NCI-H748 (cell line): ENCODE results near the gene KNL1.
"Not testable (repeated sequence)": the region's sequence is repeated elsewhere in the genome, so short reads cannot be mapped to it uniquely, and the experiment has no call there.

Experiments used
- DNase-seq: peaks from one replicate; lab custom pipeline; 2025; ENCODE audit not compliant: unreplicated experiment; lab: John Stamatoyannopoulos, UW

Gene KNL1

DNA sequence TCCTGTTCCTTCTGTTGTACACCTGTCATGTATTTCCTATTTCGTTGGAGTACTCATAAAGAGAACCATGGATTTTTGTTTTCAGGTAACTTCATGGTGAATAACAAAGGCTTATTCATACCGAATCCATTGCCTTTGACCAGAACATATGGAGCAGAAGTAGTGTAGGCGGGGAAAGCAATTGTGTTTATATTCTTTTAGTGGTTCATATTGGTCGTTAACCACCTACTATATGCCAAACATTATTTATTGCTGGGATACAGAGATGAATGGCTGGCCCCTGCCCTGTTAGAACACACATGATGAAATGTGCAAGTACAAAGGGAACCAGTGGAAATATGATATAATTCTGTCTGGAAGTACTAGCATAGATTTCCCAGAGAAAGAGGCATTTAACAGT lies 15.2 kb upstream of the KNL1 start:
- DNase-seq: no peak

DNA sequence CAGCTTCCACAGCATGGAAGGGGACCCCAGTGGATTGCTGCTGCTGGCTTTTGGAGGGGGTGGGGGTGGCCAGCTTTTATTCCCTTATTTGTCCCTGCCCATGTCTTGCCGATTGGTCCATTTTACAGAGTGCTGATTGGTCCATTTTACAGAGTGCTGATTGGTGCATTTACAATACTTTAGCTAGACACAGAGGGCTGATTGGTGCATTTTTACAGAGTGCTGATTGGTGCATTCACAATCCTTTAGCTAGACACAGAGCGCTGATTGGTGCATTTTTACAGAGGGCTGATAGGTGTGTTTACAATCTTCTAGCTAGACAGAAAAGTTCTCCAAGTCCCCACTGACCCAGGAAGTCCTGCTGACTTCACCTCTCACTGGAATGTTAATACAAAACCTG lies 12.3 kb upstream of the KNL1 start:
- DNase-seq: not testable (repeated sequence)

DNA sequence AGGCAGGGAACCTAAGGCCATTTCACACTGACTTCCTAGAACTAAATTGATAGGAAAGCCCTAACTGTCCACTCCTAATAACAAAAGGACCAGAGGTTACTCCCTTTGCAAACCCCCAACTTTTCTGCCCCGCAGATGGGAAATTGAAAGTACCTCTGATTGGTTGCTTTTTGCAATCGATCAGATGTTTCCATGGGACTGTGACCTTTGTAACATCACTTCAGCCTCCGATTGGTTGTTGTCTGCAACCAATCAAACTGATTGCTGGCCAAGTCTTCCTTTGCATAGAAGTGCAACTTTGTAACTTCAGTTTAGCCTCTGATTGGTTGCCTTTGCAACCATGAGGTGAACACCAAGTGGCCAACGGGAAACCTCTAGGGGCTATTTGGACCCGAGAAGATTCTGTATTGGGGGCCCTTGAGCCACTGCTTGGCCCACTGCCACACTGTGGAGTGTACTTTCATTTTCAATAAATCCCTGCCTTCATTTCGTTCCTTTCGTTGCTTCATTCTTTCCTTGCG lies 11.3 kb upstream of the KNL1 start:
- DNase-seq: peak; percentile 48

DNA sequence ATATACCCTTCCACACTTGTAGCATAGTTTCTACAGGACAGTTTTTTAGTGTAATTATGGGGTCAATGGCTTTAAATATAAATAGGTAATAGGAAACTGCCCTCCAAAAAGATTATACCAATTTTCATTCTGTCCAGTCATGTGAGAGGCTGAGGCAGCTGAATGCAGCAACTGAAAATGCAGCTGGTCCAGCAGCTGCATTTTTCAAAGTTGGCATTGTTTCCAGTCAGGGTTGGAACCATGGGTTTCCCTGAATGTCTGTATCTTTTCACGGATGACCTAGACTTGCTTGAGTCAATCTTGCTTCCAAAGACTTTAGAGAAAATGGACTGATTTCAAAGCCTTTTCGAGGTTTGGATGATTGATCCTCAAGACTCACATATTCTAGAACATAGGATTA lies 9.9 kb upstream of the KNL1 start:
- DNase-seq: no peak

DNA sequence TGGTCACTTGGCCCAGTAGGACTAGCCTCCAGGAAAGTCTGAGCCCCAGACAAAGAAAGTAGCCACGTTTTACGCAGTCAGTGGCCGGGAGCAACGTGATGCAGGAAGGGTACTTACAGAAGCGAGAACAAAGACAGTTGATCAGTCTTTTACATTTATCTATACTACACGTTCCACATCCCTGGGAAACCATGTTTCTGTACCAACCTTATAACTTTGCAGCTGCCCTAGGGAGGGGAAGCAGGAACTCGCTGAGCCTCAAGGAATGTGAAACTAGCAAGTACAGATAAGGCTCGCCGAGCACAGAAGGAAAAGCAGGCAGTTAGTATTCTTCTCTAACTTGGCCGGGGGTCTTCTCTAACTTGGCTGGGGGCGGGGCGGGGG lies 3.4 kb upstream of the KNL1 start:
- DNase-seq: no peak

DNA sequence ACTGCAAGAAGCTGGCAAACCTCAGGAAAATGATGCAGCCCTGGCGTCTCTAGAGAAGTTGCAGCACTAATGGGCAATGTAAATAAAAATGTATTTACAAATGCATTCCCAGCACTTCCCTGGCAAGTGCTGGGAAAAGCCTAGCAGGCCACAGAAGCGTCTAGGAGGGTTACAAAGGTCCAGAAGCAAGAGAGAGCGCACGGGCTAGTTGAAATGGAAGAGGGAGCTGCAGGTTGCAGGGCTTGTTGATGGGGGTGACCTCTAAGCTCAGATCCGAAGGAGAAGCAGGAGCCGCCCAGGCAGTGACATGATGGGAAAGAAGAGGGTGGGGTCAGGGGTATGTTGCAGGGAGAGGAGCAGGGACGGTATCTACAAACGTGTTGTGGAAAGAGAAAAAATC lies 2.7 kb upstream of the KNL1 start:
- peak; percentile 24 for DNase-seq

DNA sequence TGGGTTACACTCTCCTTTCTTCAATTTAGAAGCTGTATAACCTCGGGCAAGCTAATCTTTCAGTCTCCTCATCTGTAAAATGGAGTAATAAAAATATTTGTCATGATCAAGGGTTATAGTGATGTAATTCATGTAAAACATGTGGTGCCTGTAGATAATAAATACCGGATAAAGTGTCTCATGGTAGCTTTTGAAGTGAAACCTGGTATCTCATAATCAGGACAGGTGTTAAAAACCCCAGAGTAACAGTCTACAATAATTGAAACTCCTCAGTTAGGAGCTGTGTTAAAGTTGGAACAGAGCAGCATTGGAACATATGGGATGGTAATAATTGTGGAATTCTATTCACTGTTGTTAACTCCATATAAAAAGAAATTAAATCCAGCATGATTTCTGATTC lies 884 bp upstream of the KNL1 start:
- DNase-seq: no peak

DNA sequence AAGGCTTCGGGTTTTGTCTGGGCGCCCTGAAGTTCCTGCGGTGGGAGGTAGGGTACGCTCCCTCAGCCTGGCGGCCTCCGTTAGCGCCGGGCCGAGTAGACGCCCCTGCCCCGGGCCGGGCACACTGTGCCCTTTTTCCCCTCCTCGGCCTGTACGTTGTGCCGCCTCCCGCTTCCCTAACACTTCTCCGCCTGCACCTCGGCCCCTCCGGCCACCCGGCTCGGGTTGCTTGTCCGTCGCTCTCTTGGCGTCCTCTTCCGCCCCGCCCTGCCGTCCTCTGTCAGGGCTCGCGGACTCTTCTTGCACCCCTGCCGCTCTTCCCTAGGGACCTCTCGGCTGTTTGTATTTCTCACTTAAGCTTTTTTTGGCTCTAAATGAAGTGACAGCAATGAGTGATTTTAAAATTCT lies 384 bp downstream of the KNL1 start:
- peak; percentile 69 for DNase-seq

DNA sequence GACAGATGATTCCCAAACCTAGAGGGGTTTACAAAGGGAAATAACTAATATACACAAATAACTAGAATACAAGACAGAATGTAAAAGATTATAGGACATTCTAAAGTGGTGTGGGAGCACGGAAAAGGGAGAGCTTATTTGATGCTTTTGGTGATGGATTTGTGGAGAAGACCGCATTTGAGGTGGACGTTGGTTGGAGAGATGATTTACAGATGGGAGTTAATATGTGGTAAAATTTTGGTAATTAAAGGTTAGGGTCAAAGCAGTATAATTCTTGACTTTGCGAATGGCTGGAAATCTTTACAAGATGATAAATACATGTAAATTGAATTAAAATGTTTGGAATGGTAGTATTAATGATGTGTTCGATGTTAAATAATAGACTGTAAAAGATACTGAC lies 1.2 kb downstream of the KNL1 start:
- DNase-seq: no peak

DNA sequence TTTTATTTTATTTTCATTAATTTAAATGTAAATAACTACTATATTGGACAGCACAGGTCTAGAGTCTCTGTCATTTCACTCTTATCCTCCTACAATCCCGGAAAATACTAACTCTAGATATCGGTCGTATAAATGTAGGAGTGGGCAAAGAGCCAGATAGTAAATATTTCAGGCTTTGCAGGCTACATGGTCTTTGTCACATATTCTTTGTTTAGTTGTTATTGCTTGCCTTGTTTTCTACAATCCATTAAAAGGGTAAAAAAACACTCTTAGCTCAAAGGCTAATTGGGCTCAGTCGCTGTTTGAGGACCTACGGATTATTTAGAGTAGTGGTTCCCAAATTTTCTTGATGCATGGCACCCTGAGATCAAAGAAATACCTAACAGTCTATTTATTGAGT lies 1.7 kb downstream of the KNL1 start:
- DNase-seq: peak; percentile 60

DNA sequence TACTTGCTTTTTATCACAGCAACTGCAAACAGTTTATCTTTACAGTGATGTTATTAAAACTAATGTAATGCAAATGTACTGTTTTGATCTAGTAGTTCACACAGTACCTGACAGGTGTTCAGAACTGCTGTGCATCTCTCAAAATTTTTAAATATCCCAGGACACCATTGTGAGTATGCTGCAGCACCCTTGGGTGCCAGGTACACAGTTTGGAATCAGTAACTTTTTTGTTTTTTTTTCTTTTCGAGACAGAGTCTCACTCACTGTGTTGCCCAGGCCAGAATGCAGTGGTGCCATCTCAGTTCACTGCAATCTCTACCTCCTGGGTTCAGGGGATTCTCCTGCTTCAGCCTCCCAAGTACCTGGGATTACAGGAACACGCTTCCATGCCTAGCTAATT lies 3.0 kb downstream of the KNL1 start:
- no peak for DNase-seq

DNA sequence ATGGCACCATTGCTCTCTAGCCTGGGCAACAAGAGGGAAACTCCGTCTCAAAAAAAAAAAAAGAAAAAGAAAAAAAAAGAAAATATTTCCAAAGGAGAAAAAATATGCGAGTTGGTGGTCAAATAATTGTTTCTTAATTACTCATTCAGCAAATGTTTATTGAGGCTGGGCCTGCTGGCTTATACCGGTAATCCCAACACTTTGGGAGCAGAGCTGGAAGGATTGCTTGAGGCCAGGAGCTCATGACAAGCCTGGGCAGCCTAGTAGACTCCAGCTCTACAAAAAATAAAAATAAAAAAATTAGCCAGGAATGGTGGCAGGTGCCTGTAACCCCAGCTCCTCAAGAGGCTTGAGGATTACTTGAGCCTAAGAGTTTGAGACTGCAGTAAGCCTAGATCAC lies 4.1 kb downstream of the KNL1 start:
- no peak for DNase-seq

DNA sequence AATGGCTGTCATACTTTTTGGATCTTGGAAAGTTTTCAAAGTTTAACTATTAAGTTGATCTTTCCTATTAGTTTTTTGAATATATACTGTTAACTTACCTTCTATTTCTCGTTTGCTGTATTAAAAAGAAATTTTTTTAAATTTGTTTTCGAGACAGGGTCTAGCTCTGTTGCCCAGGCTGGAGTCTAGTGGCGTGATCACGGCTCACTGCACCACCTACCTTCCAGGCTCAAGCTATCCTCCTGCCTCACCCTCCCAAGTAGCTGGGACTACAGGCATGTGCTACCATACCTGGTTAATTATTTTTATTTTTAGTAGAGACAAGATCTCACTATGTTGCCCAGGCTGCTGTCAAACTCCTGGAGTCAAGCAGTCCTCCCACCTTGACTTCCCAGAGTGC lies 4.6 kb downstream of the KNL1 start:
- no peak for DNase-seq

DNA sequence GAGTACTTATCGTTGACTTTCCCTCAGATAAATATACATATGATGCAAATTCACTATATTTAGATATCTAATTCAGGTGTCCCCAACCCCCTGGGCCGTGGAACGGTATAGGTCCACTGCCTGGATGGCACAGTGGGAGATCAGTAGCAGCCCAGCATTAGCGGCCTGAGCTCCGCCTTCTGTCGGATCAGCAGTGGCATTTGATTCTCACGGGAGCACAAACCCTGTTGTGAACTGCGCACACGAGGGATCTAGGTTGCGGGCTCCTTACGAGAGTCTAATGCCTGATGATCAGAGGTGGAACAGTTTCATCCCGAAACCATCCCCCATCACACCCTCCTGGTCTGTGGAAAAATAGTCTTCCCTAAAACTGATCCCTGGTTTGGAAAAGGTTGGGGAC lies 6.9 kb downstream of the KNL1 start:
- no peak for DNase-seq

DNA sequence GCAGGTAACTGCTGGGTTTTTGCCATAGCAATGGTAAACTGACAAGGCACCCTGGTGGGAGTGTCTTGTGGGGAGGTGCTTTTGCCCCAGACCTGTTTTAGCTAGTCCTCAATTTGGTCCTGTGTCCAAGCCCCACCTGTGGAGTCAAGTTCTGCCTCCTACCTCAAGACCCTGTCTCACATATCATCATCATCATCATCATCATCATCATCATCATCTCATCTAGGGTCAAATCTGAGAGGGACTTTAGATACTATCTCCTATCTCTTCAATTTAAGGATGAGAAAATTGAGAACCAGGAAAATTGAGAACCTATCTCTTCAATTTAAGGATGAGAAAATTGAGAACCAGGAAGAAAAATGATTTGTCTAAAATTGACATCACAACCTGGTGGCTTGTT lies 9.9 kb downstream of the KNL1 start:
- DNase-seq: no peak

DNA sequence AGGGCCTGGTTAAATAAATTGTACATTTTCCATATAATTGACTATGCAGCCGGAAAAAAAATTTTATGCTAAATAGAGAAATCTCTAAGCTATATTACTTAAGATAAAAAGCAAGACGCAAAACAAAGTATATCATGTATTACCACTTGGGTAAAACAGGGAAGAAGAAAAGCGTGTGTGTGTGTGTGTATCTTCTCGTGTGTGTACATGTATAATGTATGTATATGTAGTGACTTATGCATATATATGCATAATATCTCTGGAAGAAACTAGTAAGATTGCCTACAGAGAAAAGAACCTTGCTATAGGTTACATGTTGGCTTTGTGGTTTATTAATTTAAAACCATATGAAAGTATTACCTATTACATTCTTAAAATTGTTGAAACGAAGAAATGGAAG lies 19.0 kb downstream of the KNL1 start:
- DNase-seq: no peak

DNA sequence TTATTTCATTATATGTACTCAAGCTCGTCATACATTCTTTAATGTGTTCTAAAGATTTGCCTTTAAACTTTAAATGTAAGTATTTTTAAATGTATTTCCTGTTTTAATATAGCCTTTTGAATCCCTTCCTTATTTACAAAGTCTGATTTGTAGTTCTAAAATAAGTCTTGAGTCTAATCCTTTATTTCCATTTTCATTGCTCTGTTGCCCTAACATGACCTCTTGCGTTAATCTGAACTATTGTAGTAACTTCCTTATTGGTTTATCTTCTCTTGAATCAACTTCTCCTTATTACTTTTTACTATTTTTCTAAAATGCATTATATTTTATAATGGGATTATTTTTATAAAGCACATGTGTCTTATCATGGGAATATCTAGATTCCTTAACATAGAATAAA lies 24.0 kb downstream of the KNL1 start:
- no peak for DNase-seq

DNA sequence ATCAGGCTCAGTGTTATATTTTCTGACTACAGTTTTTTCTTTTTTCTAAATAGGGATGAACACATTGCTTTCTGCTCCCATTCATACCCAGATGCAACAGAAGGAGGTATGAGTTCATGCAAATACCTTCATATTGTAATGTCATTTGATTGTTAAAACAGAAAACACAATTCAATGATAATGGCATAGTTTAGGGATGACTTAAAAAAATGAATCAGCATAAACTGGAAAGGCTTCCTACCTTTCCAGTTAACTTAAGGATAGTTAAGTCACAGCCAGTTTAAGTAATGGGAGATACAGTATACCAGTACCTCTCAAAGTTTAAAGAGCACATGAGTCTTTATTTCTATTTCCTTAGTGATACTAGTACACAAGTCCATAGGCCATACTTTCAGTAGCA lies 24.9 kb downstream of the KNL1 start:
- no peak for DNase-seq

DNA sequence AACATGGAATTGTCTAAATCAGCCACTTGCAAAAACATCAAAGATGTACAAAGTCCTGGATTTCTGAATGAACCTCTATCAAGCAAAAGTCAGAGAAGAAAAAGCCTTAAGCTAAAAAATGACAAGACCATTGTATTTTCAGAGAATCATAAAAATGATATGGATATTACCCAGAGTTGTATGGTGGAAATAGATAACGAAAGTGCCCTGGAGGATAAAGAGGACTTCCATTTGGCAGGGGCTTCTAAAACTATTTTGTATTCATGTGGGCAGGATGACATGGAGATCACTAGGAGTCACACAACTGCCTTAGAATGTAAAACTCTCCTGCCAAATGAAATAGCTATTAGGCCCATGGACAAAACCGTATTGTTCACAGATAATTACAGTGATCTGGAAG lies 29.3 kb downstream of the KNL1 start:
- no peak for DNase-seq

DNA sequence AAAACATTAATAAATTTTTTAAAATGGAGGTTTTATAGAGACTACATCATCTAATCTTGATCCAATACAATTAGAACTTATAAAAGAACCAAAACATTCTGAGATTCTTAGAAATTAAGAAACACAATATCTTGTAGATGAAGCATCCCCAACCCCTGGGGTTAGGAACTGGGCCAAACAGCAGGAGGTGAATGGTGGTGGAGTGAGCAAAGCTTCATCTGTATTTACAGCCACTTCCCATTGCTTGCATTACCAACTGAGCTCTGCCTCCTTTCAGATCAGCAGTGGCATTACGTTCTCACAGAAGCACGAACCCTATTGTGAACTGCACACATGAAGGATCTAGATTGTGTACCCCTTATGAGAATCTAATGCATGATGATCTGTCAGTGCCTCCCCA lies 36.3 kb downstream of the KNL1 start:
- no peak for DNase-seq

DNA sequence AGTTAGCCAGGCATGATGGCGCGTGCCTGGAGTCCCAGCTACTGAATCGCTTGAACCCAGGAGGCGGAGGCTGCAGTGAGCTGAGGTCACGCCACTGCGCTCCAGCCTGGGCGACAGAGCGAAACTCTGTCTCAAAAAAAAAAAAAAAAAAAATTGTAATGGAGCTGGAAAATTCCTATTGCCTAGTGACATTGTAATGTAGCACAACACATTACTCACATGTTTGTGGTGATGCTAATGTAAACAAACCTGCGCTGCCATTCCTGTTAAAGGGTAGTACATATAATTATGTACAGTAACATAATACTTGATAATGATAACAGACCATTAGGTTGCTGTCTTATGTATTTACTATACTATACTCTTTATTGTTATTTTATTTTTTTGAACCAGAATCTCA lies 39.1 kb downstream of the KNL1 start:
- no peak for DNase-seq

DNA sequence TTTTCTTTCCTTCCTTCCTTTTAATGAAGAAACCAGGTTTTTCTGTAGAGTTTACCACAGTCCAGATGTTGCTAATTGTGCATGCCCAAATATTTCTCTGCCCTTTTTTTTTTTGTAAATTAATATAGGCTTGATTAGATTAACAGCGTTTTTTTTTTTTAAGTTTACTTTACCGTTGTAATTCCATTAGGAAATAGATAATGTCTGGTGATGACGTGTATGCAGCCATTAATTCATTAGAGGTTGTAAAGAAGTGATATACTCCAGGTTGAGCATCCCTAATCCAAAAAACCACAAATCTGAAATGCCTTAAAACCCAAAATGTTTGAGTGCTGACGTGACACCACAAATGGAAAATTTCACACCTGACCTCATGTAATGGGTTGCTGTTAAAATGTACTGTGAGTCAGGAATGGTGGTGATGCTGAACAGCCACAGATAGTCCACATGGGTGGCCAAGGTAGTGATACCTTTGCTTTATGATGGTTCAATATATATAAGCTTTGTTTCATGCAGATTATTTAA lies 43.2 kb downstream of the KNL1 start:
- no peak for DNase-seq

DNA sequence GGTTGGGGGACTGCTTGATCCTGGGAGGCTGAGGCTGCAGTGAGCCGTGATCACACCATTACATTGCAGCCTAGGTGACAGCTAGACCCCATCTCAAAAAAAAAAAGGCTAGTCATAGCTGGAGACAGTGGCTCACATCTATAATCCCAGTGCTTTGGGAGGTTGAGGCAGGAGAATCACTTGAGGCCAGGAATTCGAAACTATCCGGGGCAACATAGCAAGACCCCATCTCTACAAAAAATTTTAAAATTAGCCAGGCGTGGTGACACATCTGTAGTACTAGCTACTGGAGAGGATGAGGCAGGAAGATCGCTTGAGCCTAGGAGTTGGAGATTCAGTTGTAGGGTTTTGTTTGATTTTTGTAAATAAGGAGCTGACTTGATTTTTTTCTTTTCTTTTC lies 45.6 kb downstream of the KNL1 start:
- DNase-seq: no peak

DNA sequence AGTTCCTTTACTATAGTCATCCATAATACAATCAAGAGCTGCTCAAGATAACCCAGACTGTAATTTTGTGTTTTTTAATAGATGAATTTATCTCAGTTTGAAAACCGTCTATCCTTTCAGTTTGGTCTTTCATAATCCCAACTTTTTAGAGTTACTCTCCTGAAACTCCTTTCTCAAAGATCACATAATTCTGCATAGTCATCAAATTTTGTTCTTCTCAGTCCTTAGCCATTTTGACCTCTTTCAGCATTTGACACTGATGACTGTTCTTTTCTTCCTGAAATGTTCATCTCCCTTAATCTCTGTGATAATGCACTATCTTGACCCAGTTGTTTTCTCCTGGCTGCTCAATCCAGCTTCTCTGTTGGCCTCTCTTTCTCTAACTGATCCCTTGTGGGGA lies 53.5 kb downstream of the KNL1 start:
- DNase-seq: no peak
